GM18511 (cell line): ENCODE results near the gene COMMD2.

ENCODE experiments used
- ATAC-seq: cut with Tn5 transposase; IDR thresholded peaks from one replicate; pipeline ENCODE4 v1.9.1; 2021; ENCODE audit warnings: mild to moderate bottlenecking, moderate library complexity; ENCODE audit not compliant: unreplicated experiment

COMMD2 gene

GRCh38 chr3:149764302-149764701 lies 12.0 kb upstream of the COMMD2 start:
- no peak for ATAC-seq

GRCh38 chr3:149763565-149764195 lies 11.4 kb upstream of the COMMD2 start:
- no peak for ATAC-seq

GRCh38 chr3:149753717-149754116 lies 1.4 kb upstream of the COMMD2 start:
- ATAC-seq, result no peak

GRCh38 chr3:149752788-149753136 lies 473 bp upstream of the COMMD2 start:
- no peak for ATAC-seq

- no peak for ATAC-seq
Observed at GRCh38 chr3:149751551-149751950, 738 bp downstream of the COMMD2 start.

GRCh38 chr3:149744606-149745005 lies 7.7 kb downstream of the COMMD2 start:
- no peak for ATAC-seq

GRCh38 chr3:149744151-149744550 lies 8.1 kb downstream of the COMMD2 start:
- ATAC-seq, result no peak

GRCh38 chr3:149739396-149739795 lies 12.9 kb downstream of the COMMD2 start:
- ATAC-seq, result no peak

GRCh38 chr3:149738876-149739275 lies 13.4 kb downstream of the COMMD2 start:
- ATAC-seq, result no peak

- ATAC-seq, result no peak
Observed at GRCh38 chr3:149736953-149737205, 15.4 kb downstream of the COMMD2 start.

GRCh38 chr3:149736175-149736952 lies 15.9 kb downstream of the COMMD2 start:
- no peak for ATAC-seq

GRCh38 chr3:149732234-149732633 lies 20.1 kb downstream of the COMMD2 start:
- no peak for ATAC-seq

GRCh38 chr3:149727656-149728055 lies 24.6 kb downstream of the COMMD2 start:
- ATAC-seq, result no peak

GRCh38 chr3:149726716-149727407 lies 25.4 kb downstream of the COMMD2 start:
- peak; percentile 96 for ATAC-seq

- no peak for ATAC-seq
Observed at GRCh38 chr3:149723781-149724180, 28.5 kb downstream of the COMMD2 start.

GRCh38 chr3:149720918-149721317 lies 31.4 kb downstream of the COMMD2 start:
- ATAC-seq, result no peak

GRCh38 chr3:149717391-149718056 lies 34.8 kb downstream of the COMMD2 start:
- ATAC-seq, result peak; percentile 59

GRCh38 chr3:149716984-149717383 lies 35.3 kb downstream of the COMMD2 start:
- no peak for ATAC-seq

GRCh38 chr3:149715247-149715646 lies 37.0 kb downstream of the COMMD2 start:
- no peak for ATAC-seq

- ATAC-seq, result no peak
Observed at GRCh38 chr3:149713730-149714654, 38.3 kb downstream of the COMMD2 start.

- ATAC-seq, result no peak
Observed at GRCh38 chr3:149706905-149707304, 45.4 kb downstream of the COMMD2 start.
